IPS DF 6.9 (cell line): Measurements from ENCODE around the gene HGS.
"Not testable (repeated sequence)": the region's sequence is repeated elsewhere in the genome, so short reads cannot be mapped to it uniquely, and the experiment has no call there.

Source experiments
- DNase-seq: peaks from one replicate; pipeline ENCODE4 v3.0.0-alpha.2; 2013; ENCODE audit warnings: low read depth, low spot score
- H3K27ac ChIP-seq: one replicate; pipeline ENCODE4 v1.5.1; 2013; ENCODE audit warnings: low read length, control low read depth
- H3K27me3 ChIP-seq: 2 replicates; pipeline ENCODE4 v1.6.1; 2013; ENCODE audit warnings: mild to moderate bottlenecking, low read length; ENCODE audit not compliant: control insufficient read depth, insufficient read depth
- H3K36me3 ChIP-seq: 2 replicates; pipeline ENCODE4 v1.6.1; 2013; ENCODE audit warnings: low read length; ENCODE audit not compliant: control insufficient read depth, insufficient read depth
- H3K4me1 ChIP-seq: 2 replicates; pipeline ENCODE4 v1.6.1; 2013; ENCODE audit warnings: low read length; ENCODE audit not compliant: control insufficient read depth, insufficient read depth
- H3K4me3 ChIP-seq: 2 replicates; pipeline ENCODE4 v1.5.1; 2013; ENCODE audit warnings: mild to moderate bottlenecking, low read length
- H3K9me3 ChIP-seq: 2 replicates; pipeline ENCODE4 v1.6.1; 2013; ENCODE audit warnings: low read length, inconsistent platforms; ENCODE audit not compliant: control insufficient read depth, insufficient read depth
- WGBS: extraction: QIAGEN DNeasy Blood & Tissue Kit; methylation state at CpG from one replicate; pipeline ENCODE4 v1.1.7; 2013; ENCODE audit warnings: mixed read lengths, missing lambda C conversion rate; ENCODE audit not compliant: insufficient read length, insufficient coverage; 5-methylcytosine and 5-hydroxymethylcytosine counted together

The HGS gene

GRCh38 chr17:81672954-81673353 lies 10.9 kb upstream of the HGS start:
- Histone ChIP-seq H3K4me3 (no peak overlapping the region), H3K4me1 (no peaks in the 10 kb centered on the region; the same call in 1 of the 2 replicates), H3K9me3 (no peaks in the 10 kb centered on the region), H3K36me3 (peaks cover 37% of the 10 kb centered on the region), H3K27ac (no peak overlapping the region), H3K27me3 (no peaks in the 10 kb centered on the region)
- no CpG with 5 or more reads among the region's 16 CpGs for WGBS
- no peak for DNase-seq

- no CpG with 5 or more reads among the region's 18 CpGs for WGBS
- H3K4me3 ChIP-seq, result no peak overlapping the region
- H3K36me3 ChIP-seq, result peaks cover 37% of the 10 kb centered on the region
- no peaks in the 10 kb centered on the region for H3K27me3 ChIP-seq
- H3K27ac ChIP-seq, result no peak overlapping the region
- H3K4me1 ChIP-seq, result no peaks in the 10 kb centered on the region; the same call in 1 of the 2 replicates
- no peak for DNase-seq
- no peaks in the 10 kb centered on the region for H3K9me3 ChIP-seq
These were observed 10.1 kb upstream of the HGS start for GRCh38 chr17:81673561-81674258.

GRCh38 chr17:81675515-81676221 lies 8.1 kb upstream of the HGS start:
- not testable (repeated sequence) for H3K27ac ChIP-seq, DNase-seq, H3K27me3 ChIP-seq, H3K4me3 ChIP-seq, H3K4me1 ChIP-seq, H3K9me3 ChIP-seq
- WGBS, result no CpG with 5 or more reads among the region's 18 CpGs
- H3K36me3 ChIP-seq, result peaks cover 27% of the 10 kb centered on the region

GRCh38 chr17:81676906-81677305 lies 6.9 kb upstream of the HGS start:
- DNase-seq, result no peak
- Histone ChIP-seq H3K4me3 (no peak overlapping the region), H3K27ac (no peak overlapping the region), H3K9me3 (no peaks in the 10 kb centered on the region), H3K4me1 (no peaks in the 10 kb centered on the region; the same call in 1 of the 2 replicates), H3K27me3 (no peaks in the 10 kb centered on the region), H3K36me3 (peaks cover 22% of the 10 kb centered on the region)
- WGBS, result no CpG with 5 or more reads among the region's 17 CpGs

GRCh38 chr17:81680150-81680549 lies 3.7 kb upstream of the HGS start:
- no CpG with 5 or more reads among the region's 11 CpGs for WGBS
- Histone ChIP-seq H3K36me3 (no peaks in the 10 kb centered on the region), H3K9me3 (no peaks in the 10 kb centered on the region), H3K4me1 (peaks cover 2% of the 10 kb centered on the region), H3K4me3 (no peak overlapping the region), H3K27me3 (no peaks in the 10 kb centered on the region), H3K27ac (no peak overlapping the region)
- DNase-seq, result no peak

GRCh38 chr17:81681672-81682071 lies 2.1 kb upstream of the HGS start:
- Histone ChIP-seq H3K27ac (no peak overlapping the region), H3K4me1 (peaks cover 2% of the 10 kb centered on the region), H3K9me3 (no peaks in the 10 kb centered on the region), H3K36me3 (peaks cover 4% of the 10 kb centered on the region; the same call in 1 of the 2 replicates), H3K27me3 (no peaks in the 10 kb centered on the region), H3K4me3 (no peak overlapping the region)
- no peak for DNase-seq
- no CpG with 5 or more reads among the region's 17 CpGs for WGBS

- no peaks in the 10 kb centered on the region for H3K27me3 ChIP-seq
- peaks cover 2% of the 10 kb centered on the region for H3K4me1 ChIP-seq
- peak overlapping the region; percentile 89 for H3K4me3 ChIP-seq
- H3K27ac ChIP-seq, result no peak overlapping the region
- H3K9me3 ChIP-seq, result no peaks in the 10 kb centered on the region
- no peak for DNase-seq
- peaks cover 8% of the 10 kb centered on the region for H3K36me3 ChIP-seq
- no CpG with 5 or more reads among the region's 19 CpGs for WGBS
These were observed 1.1 kb upstream of the HGS start for GRCh38 chr17:81682565-81683207.

- Histone ChIP-seq H3K4me3 (peak overlapping the region; percentile 89), H3K36me3 (peaks cover 12% of the 10 kb centered on the region), H3K4me1 (peaks cover 2% of the 10 kb centered on the region), H3K27me3 (no peaks in the 10 kb centered on the region), H3K27ac (no peak overlapping the region), H3K9me3 (no peaks in the 10 kb centered on the region)
- no CpG with 5 or more reads among the region's 37 CpGs for WGBS
- DNase-seq, result no peak
These were observed 615 bp upstream of the HGS start for GRCh38 chr17:81683208-81683583.

- no peak for DNase-seq
- Histone ChIP-seq H3K9me3 (no peaks in the 10 kb centered on the region), H3K27me3 (no peaks in the 10 kb centered on the region), H3K27ac (no peak overlapping the region), H3K36me3 (peaks cover 20% of the 10 kb centered on the region), H3K4me1 (peaks cover 2% of the 10 kb centered on the region), H3K4me3 (peak overlapping the region; percentile 86)
- WGBS, result no CpG with 5 or more reads among the region's 16 CpGs
These were observed 666 bp downstream of the HGS start for GRCh38 chr17:81684442-81684911.

GRCh38 chr17:81685108-81685507 lies 1.3 kb downstream of the HGS start:
- Histone ChIP-seq H3K9me3 (no peaks in the 10 kb centered on the region), H3K4me3 (no peak overlapping the region), H3K27ac (no peak overlapping the region), H3K4me1 (peaks cover 2% of the 10 kb centered on the region), H3K27me3 (no peaks in the 10 kb centered on the region), H3K36me3 (peaks cover 23% of the 10 kb centered on the region)
- WGBS, result no CpG with 5 or more reads among the region's 12 CpGs
- DNase-seq, result no peak
